HepG2 (cell line): ENCODE data around the gene UNC5A. TPM values are rescaled to one million over a fixed set of nuclear protein-coding genes. Genes with fewer than 3 reads are reported as not detected.

ENCODE experiments used
- ATAC-seq: fragments of 200-7000 bp; cut with Tn5 transposase; 3 replicates; pipeline ENCODE4 v1.9.1; 2020; ENCODE audit warnings: mild to moderate bottlenecking, moderate library complexity
- BruUV-seq: library from RNA; stranded (reverse); fragments of 400-500 nt; replicated peaks from 2 replicates; lab custom pipeline; 2021; lab: Mats Ljungman, UMichigan
- CTCF ChIA-PET: fragments of 300-600 bp; formaldehyde crosslinking; extraction: SDS; loops from one replicate; lab custom pipeline; 2021; ENCODE audit warnings: low total read pairs, inconsistent platforms, low intra/inter-chr PET ratio; lab: Yijun Ruan, JAX
- POLR2A ChIA-PET: fragments of 350-600 bp; sonication (Branson Sonifier 250); formaldehyde crosslinking; loops from one replicate; lab custom pipeline; 2020; ENCODE audit warnings: antibody characterized with exemption, inconsistent platforms; lab: Yijun Ruan, JAX
- DNase-seq: peaks from one replicate; pipeline ENCODE4 v3.0.0-alpha.2; 2015; ENCODE audit warnings: low spot score
- FAIRE-seq: peaks from 3 replicates; lab custom pipeline; 2011; peaks lifted over from hg19 to GRCh38; lab: Jason Lieb, UNC
- H2AFZ ChIP-seq: one replicate; pipeline ENCODE4 v1.6.1; 2011; ENCODE audit warnings: low read length, inconsistent platforms
- H3K27ac ChIP-seq: fragments of 300-600 bp; 3 replicates; pipeline ENCODE4 v1.8.0; 2011; ENCODE audit warnings: mixed run types, mild to moderate bottlenecking, mixed read lengths, low read length, inconsistent platforms; ENCODE audit not compliant: insufficient read depth; ENCODE audit errors: extremely low read length
- H3K27me3 ChIP-seq, 2 experiments: fragments of 200-600 bp in 1 of 2; 2 replicates in 1 of 2; 3 replicates in 1 of 2; pipeline versions ENCODE4 v1.6.0 to v1.8.0; 2011; ENCODE audit warnings: low read length in 2 of 2, mild to moderate bottlenecking in 2 of 2, moderate library complexity in 2 of 2, inconsistent platforms in 1 of 2; ENCODE audit not compliant: insufficient read depth in 2 of 2, control insufficient read depth in 1 of 2
- H3K36me3 ChIP-seq, 2 experiments: fragments of 200-600 bp in 1 of 2; replicated peaks in 1 of 2; 2 replicates in 1 of 2; 3 replicates in 1 of 2; pipeline versions ENCODE4 v1.5.1 to v1.8.0; 2011; ENCODE audit warnings: low read length in 2 of 2, inconsistent platforms in 1 of 2; ENCODE audit not compliant: insufficient read depth in 2 of 2, control insufficient read depth in 1 of 2
- H3K4me1 ChIP-seq: 2 replicates; pipeline ENCODE4 v1.5.1; 2012; ENCODE audit warnings: low read length, inconsistent platforms; ENCODE audit not compliant: insufficient read depth
- H3K4me2 ChIP-seq: 2 replicates; pipeline ENCODE4 v1.6.0; 2011; ENCODE audit warnings: low read depth, low read length, inconsistent platforms
- H3K4me3 ChIP-seq, 3 experiments: fragments of 200-600 bp in 1 of 3; sonication (generic), shearing (Covaris generic) in 1 of 3; replicated peaks in 1 of 3; 2 replicates each; pipeline ENCODE4 v1.5.1; 2011 to 2016; ENCODE audit warnings: low read length in 3 of 3, inconsistent platforms in 2 of 3, low read depth in 2 of 3, mild to moderate bottlenecking in 2 of 3, control low read depth in 1 of 3, mixed read lengths in 1 of 3; ENCODE audit not compliant: insufficient read depth in 1 of 3
- H3K79me2 ChIP-seq: one replicate; pipeline ENCODE4 v1.6.1; 2011; ENCODE audit warnings: low read length, inconsistent platforms; ENCODE audit not compliant: insufficient read depth
- H3K9ac ChIP-seq: 2 replicates; pipeline ENCODE4 v1.6.0; 2011; ENCODE audit warnings: mild to moderate bottlenecking, low read depth, low read length, inconsistent platforms; ENCODE audit not compliant: insufficient read depth
- H3K9me3 ChIP-seq: 2 replicates; pipeline ENCODE4 v1.5.1; 2012; ENCODE audit warnings: mild to moderate bottlenecking, low read length
- H4K20me1 ChIP-seq: 2 replicates; pipeline ENCODE4 v1.6.0; 2011; ENCODE audit warnings: inconsistent platforms, mild to moderate bottlenecking, low read length, moderate library complexity; ENCODE audit not compliant: insufficient read depth
- CC2D1A ChIP-seq: sonication (generic); formaldehyde crosslinking; IDR thresholded peaks from 2 replicates; pipeline ENCODE4 v1.8.1; 2023; ENCODE audit warnings: mild to moderate bottlenecking, missing genetic modification reagents
- EEA1 ChIP-seq: sonication (generic); formaldehyde crosslinking; IDR thresholded peaks from 2 replicates; pipeline ENCODE4 v1.5.1; 2020; ENCODE audit warnings: mild to moderate bottlenecking, missing genetic modification reagents, borderline replicate concordance
- PHB2 ChIP-seq: fragments of 450-650 bp; IDR thresholded peaks from 2 replicates; pipeline ENCODE4 v1.6.1; 2018; ENCODE audit not compliant: partially characterized antibody
- PLRG1 ChIP-seq: fragments of 450-650 bp; conservative IDR thresholded peaks from 2 replicates; pipeline ENCODE4 v1.6.1; 2016
- REL ChIP-seq: sonication (generic); formaldehyde crosslinking; conservative IDR thresholded peaks from 2 replicates; pipeline ENCODE4 v1.8.0; 2022; ENCODE audit warnings: mild to moderate bottlenecking, missing genetic modification reagents, moderate library complexity
- ZBTB21 ChIP-seq: sonication (generic); formaldehyde crosslinking; IDR thresholded peaks from 2 replicates; pipeline ENCODE4 v1.4.0; 2020; ENCODE audit warnings: missing genetic modification reagents
- ZNF329 ChIP-seq: sonication (generic); formaldehyde crosslinking; IDR thresholded peaks from 2 replicates; pipeline ENCODE4 v1.9.0; 2021; ENCODE audit warnings: low read depth, mild to moderate bottlenecking, missing genetic modification reagents
- ZNF883 ChIP-seq: sonication (generic); formaldehyde crosslinking; IDR thresholded peaks from 2 replicates; pipeline ENCODE4 v1.5.1; 2020; ENCODE audit warnings: mild to moderate bottlenecking, missing genetic modification reagents; ENCODE audit errors: not compliant biosample characterization
- WGBS: methylation state at CpG from one replicate; pipeline ENCODE4 v1.1.6; 2017; ENCODE audit warnings: low lambda C conversion rate; 5-methylcytosine and 5-hydroxymethylcytosine counted together
- in situ Hi-C: cut with HindIII; loops from 2 replicates; pipeline ENCODE4 v1.10.0; 2017; ENCODE audit warnings: low pct_unique_long_range_greater_than_20kb; ENCODE audit not compliant: extremely low pct_ligation_motif_present
- intact Hi-C: fragments of 100-400 bp; cut with micrococcal nuclease; formaldehyde crosslinking; loops from one replicate; pipeline ENCODE4 v1.10.0; 2022; ENCODE audit not compliant: unreplicated experiment
- polyA plus RNA-seq, 8 experiments: library from polyadenylated mRNA; depleted of rRNA in 3 of 8; stranded (reverse) in 7 of 8; unstranded in 1 of 8; fragments of >200 nt; fragmentation: Illumina TruSeq in 4 of 8; extraction: Trizol in 4 of 8; gene quantifications; 2 replicates each; pipeline versions ENCODE4 v1.2.1 to v1.2.3, GENCODE V29; 2011 to 2016; ENCODE audit warnings: low read depth in 4 of 8, missing spikeins in 1 of 8, mixed read lengths in 1 of 8; ENCODE audit not compliant: insufficient read depth in 1 of 8
- total RNA-seq, 5 experiments: library from RNA; depleted of rRNA; stranded (reverse); fragments of >200 nt; fragmentation: Illumina TruSeq; extraction: Trizol; gene quantifications; 2 replicates each; pipeline ENCODE4 v1.2.3, GENCODE V29; 2016; ENCODE audit warnings: low read depth in 1 of 5
- TF ChIP-seq, protein P1 (sequence below): sonication (generic); formaldehyde crosslinking; conservative IDR thresholded peaks from 2 replicates; pipeline ENCODE4 v1.5.0; 2020; ENCODE audit warnings: missing genetic modification reagents
- TF ChIP-seq, protein P2 (sequence below): IDR thresholded peaks from 2 replicates; pipeline ENCODE4 v1.6.1; 2016; ENCODE audit warnings: missing compliant biosample characterization, missing genetic modification reagents, borderline replicate concordance
- TF ChIP-seq, protein P3 (sequence below): sonication (generic); formaldehyde crosslinking; IDR thresholded peaks from 2 replicates; pipeline ENCODE4 v1.4.0; 2020; ENCODE audit warnings: missing genetic modification reagents
- TF ChIP-seq, protein P4 (sequence below): sonication (generic); formaldehyde crosslinking; IDR thresholded peaks from 2 replicates; pipeline ENCODE4 v1.4.0; 2020; ENCODE audit warnings: missing genetic modification reagents

UNC5A gene
- total and polyA plus RNA-seq, 2 of the 13 experiments (the other 11 are each of a cell fraction or from before 2014, with no cell fraction given) = not detected

DNA sequence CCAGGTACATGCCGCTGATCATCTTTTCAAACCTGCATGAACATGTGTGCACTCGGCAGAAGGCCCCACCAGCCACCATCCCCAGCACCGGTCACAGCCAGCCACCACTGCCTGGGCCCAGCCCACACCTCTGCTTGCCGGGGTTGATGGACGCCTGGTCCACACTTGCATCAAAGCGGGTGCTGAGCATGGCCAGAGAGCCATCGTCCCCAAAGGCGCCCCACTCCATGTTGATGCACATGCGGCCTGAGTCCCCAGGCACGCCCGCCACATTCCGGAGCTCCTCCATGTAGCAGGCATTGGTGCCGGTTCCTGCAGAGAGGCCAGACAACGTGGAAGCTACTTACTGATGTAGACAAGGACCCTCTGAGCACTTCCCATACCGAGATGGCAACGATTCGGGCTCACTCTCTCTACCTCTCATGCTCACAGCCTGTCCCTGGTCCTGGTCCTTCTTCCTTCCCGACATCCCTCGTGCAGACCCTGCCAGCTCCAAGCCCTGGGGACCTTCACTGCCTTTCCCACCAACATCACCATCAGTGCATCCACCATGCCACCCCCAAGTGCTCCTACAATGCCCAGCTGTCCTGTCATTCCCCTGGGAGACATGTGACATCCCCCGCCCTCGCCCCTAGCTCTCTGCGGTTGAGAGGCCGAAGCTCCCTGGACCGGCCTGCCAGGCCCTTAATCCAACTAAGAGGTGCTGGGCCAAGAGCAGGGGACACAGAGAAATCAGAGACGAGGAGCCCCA is 71.6 kb downstream of the UNC5A start:
- 39% methylated on average over 20 of the region's 25 CpGs for WGBS
- Histone ChIP-seq H3K27me3 (peaks cover 16 to 83% of the 10 kb centered on the region in 2 experiments), H3K9me3 (no peaks in the 10 kb centered on the region), H3K36me3 (no peaks in the 10 kb centered on the region), H3K4me3 (no peak overlapping the region), H3K4me2 (no peak overlapping the region), H3K9ac (no peak overlapping the region), H3K4me1 (peaks cover 8% of the 10 kb centered on the region; the same call in 1 of the 2 replicates), H3K27ac (no peak overlapping the region), H2AFZ (no peak overlapping the region), H4K20me1 (no peaks in the 10 kb centered on the region), H3K79me2 (no peaks in the 10 kb centered on the region)
- ATAC-seq (no peak), FAIRE-seq (no peak), DNase-seq (no peak)
- in situ Hi-C loops (no loop called here), intact Hi-C loops (no loop called here)
- CTCF ChIA-PET = no interaction called here
- no TSS peak for BruUV-seq
- POLR2A ChIA-PET = no interaction called here
- TF ChIP-seq, protein P1, sequence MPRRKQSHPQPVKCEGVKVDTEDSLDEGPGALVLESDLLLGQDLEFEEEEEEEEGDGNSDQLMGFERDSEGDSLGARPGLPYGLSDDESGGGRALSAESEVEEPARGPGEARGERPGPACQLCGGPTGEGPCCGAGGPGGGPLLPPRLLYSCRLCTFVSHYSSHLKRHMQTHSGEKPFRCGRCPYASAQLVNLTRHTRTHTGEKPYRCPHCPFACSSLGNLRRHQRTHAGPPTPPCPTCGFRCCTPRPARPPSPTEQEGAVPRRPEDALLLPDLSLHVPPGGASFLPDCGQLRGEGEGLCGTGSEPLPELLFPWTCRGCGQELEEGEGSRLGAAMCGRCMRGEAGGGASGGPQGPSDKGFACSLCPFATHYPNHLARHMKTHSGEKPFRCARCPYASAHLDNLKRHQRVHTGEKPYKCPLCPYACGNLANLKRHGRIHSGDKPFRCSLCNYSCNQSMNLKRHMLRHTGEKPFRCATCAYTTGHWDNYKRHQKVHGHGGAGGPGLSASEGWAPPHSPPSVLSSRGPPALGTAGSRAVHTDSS (CRISPR knock-in tag) = no peak
- TF ChIP-seq PLRG1 = no peak
- TF ChIP-seq ZNF329 (CRISPR knock-in tag) = no peak
- TF ChIP-seq ZNF883 = no peak
- no peak for TF ChIP-seq EEA1
- TF ChIP-seq PHB2 = no peak
- TF ChIP-seq REL (CRISPR knock-in tag) = no peak
- TF ChIP-seq ZBTB21 (CRISPR knock-in tag) = no peak
- TF ChIP-seq, protein P2, sequence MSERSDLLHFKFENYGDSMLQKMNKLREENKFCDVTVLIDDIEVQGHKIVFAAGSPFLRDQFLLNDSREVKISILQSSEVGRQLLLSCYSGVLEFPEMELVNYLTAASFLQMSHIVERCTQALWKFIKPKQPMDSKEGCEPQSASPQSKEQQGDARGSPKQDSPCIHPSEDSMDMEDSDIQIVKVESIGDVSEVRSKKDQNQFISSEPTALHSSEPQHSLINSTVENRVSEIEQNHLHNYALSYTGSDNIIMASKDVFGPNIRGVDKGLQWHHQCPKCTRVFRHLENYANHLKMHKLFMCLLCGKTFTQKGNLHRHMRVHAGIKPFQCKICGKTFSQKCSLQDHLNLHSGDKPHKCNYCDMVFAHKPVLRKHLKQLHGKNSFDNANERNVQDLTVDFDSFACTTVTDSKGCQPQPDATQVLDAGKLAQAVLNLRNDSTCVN = no peak
- TF ChIP-seq CC2D1A = no peak
- TF ChIP-seq, protein P3, sequence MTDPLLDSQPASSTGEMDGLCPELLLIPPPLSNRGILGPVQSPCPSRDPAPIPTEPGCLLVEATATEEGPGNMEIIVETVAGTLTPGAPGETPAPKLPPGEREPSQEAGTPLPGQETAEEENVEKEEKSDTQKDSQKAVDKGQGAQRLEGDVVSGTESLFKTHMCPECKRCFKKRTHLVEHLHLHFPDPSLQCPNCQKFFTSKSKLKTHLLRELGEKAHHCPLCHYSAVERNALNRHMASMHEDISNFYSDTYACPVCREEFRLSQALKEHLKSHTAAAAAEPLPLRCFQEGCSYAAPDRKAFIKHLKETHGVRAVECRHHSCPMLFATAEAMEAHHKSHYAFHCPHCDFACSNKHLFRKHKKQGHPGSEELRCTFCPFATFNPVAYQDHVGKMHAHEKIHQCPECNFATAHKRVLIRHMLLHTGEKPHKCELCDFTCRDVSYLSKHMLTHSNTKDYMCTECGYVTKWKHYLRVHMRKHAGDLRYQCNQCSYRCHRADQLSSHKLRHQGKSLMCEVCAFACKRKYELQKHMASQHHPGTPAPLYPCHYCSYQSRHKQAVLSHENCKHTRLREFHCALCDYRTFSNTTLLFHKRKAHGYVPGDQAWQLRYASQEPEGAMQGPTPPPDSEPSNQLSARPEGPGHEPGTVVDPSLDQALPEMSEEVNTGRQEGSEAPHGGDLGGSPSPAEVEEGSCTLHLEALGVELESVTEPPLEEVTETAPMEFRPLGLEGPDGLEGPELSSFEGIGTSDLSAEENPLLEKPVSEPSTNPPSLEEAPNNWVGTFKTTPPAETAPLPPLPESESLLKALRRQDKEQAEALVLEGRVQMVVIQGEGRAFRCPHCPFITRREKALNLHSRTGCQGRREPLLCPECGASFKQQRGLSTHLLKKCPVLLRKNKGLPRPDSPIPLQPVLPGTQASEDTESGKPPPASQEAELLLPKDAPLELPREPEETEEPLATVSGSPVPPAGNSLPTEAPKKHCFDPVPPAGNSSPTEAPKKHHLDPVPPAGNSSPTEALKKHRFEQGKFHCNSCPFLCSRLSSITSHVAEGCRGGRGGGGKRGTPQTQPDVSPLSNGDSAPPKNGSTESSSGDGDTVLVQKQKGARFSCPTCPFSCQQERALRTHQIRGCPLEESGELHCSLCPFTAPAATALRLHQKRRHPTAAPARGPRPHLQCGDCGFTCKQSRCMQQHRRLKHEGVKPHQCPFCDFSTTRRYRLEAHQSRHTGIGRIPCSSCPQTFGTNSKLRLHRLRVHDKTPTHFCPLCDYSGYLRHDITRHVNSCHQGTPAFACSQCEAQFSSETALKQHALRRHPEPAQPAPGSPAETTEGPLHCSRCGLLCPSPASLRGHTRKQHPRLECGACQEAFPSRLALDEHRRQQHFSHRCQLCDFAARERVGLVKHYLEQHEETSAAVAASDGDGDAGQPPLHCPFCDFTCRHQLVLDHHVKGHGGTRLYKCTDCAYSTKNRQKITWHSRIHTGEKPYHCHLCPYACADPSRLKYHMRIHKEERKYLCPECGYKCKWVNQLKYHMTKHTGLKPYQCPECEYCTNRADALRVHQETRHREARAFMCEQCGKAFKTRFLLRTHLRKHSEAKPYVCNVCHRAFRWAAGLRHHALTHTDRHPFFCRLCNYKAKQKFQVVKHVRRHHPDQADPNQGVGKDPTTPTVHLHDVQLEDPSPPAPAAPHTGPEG (CRISPR knock-in tag) = no peak
- TF ChIP-seq, protein P4, sequence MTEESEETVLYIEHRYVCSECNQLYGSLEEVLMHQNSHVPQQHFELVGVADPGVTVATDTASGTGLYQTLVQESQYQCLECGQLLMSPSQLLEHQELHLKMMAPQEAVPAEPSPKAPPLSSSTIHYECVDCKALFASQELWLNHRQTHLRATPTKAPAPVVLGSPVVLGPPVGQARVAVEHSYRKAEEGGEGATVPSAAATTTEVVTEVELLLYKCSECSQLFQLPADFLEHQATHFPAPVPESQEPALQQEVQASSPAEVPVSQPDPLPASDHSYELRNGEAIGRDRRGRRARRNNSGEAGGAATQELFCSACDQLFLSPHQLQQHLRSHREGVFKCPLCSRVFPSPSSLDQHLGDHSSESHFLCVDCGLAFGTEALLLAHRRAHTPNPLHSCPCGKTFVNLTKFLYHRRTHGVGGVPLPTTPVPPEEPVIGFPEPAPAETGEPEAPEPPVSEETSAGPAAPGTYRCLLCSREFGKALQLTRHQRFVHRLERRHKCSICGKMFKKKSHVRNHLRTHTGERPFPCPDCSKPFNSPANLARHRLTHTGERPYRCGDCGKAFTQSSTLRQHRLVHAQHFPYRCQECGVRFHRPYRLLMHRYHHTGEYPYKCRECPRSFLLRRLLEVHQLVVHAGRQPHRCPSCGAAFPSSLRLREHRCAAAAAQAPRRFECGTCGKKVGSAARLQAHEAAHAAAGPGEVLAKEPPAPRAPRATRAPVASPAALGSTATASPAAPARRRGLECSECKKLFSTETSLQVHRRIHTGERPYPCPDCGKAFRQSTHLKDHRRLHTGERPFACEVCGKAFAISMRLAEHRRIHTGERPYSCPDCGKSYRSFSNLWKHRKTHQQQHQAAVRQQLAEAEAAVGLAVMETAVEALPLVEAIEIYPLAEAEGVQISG (CRISPR knock-in tag) = no peak
